Endothelial cell of umbilical vein (primary cell): Measurements from ENCODE around the gene CARMIL1. TPM values are rescaled to one million over a fixed set of nuclear protein-coding genes. Genes with fewer than 3 reads are reported as not detected.

Source experiments
- BruUV-seq: library from RNA; stranded (reverse); fragments of 400-500 nt; replicated peaks from 2 replicates; lab custom pipeline; 2021; lab: Mats Ljungman, UMichigan
- CTCF ChIA-PET: fragments of 300-600, 350-600 bp; sonication (Branson Sonifier 250); formaldehyde crosslinking; loops from one replicate; lab custom pipeline; 2021; ENCODE audit warnings: antibody characterized with exemption, inconsistent platforms; lab: Charles Lee
- POLR2A ChIA-PET: fragments of 300-600, 350-600 bp; sonication (Branson Sonifier 250); formaldehyde crosslinking; loops from one replicate; lab custom pipeline; 2021; ENCODE audit warnings: antibody characterized with exemption, inconsistent platforms; lab: Charles Lee
- DNase-seq: peaks from one replicate; pipeline ENCODE4 v3.0.0-alpha.2; 2011; ENCODE audit warnings: low read depth, low spot score
- FAIRE-seq: peaks from 2 replicates; lab custom pipeline; 2011; peaks lifted over from hg19 to GRCh38; lab: Jason Lieb, UNC
- H2AFZ ChIP-seq: 2 replicates; pipeline ENCODE4 v1.6.0; 2012; ENCODE audit warnings: low read depth, low read length, control low read depth, inconsistent platforms
- H3K27ac ChIP-seq: 2 replicates; pipeline ENCODE4 v1.5.1; 2011; ENCODE audit warnings: low read depth, mild to moderate bottlenecking, control low read depth, low read length, moderate library complexity; ENCODE audit not compliant: insufficient read depth
- H3K27me3 ChIP-seq, 2 experiments: 2 replicates each; pipeline versions ENCODE4 v1.6.0 to v1.6.1; 2011; ENCODE audit warnings: low read length in 2 of 2, mixed read lengths in 1 of 2; ENCODE audit not compliant: control insufficient read depth in 2 of 2, insufficient read depth in 2 of 2
- H3K36me3 ChIP-seq, 2 experiments: 2 replicates in 1 of 2; 3 replicates in 1 of 2; pipeline ENCODE4 v1.5.1; 2011; ENCODE audit warnings: low read length in 2 of 2, mild to moderate bottlenecking in 1 of 2, moderate library complexity in 1 of 2; ENCODE audit not compliant: control insufficient read depth in 2 of 2, insufficient read depth in 2 of 2; ENCODE audit errors: extremely low read depth in 1 of 2
- H3K4me1 ChIP-seq: 3 replicates; pipeline ENCODE4 v1.5.1; 2011; ENCODE audit warnings: mild to moderate bottlenecking, low read length; ENCODE audit not compliant: control insufficient read depth, insufficient read depth; ENCODE audit errors: extremely low read depth
- H3K4me2 ChIP-seq: 2 replicates; pipeline ENCODE4 v1.6.1; 2011; ENCODE audit warnings: low read length, control low read depth, mixed read lengths; ENCODE audit not compliant: insufficient read depth
- H3K4me3 ChIP-seq, 3 experiments: fragments of 200-600 bp in 1 of 3; sonication (generic), shearing (Covaris generic) in 1 of 3; replicated peaks in 1 of 3; 2 replicates each; pipeline ENCODE4 v1.5.1; 2011 to 2016; ENCODE audit warnings: control low read depth in 3 of 3, low read length in 3 of 3, mild to moderate bottlenecking in 2 of 3, inconsistent platforms in 1 of 3, low read depth in 1 of 3, moderate library complexity in 1 of 3; ENCODE audit not compliant: insufficient read depth in 1 of 3
- H3K79me2 ChIP-seq: 2 replicates; pipeline ENCODE4 v1.6.0; 2012; ENCODE audit warnings: low read length, inconsistent platforms; ENCODE audit not compliant: control insufficient read depth, insufficient read depth
- H3K9ac ChIP-seq: replicated peaks from 2 replicates; pipeline ENCODE3; 2011; ENCODE audit warnings: low read length, control low read depth; ENCODE audit not compliant: insufficient read depth; ENCODE audit errors: extremely low read depth
- H3K9me1 ChIP-seq: replicated peaks from 3 replicates; pipeline ENCODE4 v1.6.0; 2011; ENCODE audit warnings: mild to moderate bottlenecking, low read length; ENCODE audit not compliant: control insufficient read depth, insufficient read depth; ENCODE audit errors: extremely low read depth
- H3K9me3 ChIP-seq: replicated peaks from 2 replicates; pipeline ENCODE4 v1.5.1; 2012; ENCODE audit warnings: low read length, inconsistent platforms; ENCODE audit not compliant: control insufficient read depth, insufficient read depth
- H4K20me1 ChIP-seq: replicated peaks from 2 replicates; pipeline ENCODE3; 2011; ENCODE audit warnings: mild to moderate bottlenecking, low read length; ENCODE audit not compliant: control insufficient read depth, insufficient read depth; ENCODE audit errors: extremely low read depth
- EZH2 ChIP-seq: IDR thresholded peaks from 2 replicates; pipeline ENCODE4 v1.6.1; 2012; ENCODE audit warnings: borderline replicate concordance, low read depth, mild to moderate bottlenecking, moderate library complexity, low read length, inconsistent platforms; ENCODE audit not compliant: severe bottlenecking
- FOS ChIP-seq: IDR thresholded peaks from 2 replicates; pipeline ENCODE4 v1.6.1; 2011; ENCODE audit warnings: mild to moderate bottlenecking, low read length, moderate library complexity, borderline replicate concordance; ENCODE audit not compliant: insufficient read depth
- GATA2 ChIP-seq: IDR thresholded peaks from 2 replicates; pipeline ENCODE4 v1.7.0; 2011; ENCODE audit warnings: low read depth, mild to moderate bottlenecking, moderate library complexity, mixed read lengths, low read length; ENCODE audit not compliant: insufficient read length, insufficient read depth
- JUN ChIP-seq: IDR thresholded peaks from 2 replicates; pipeline ENCODE4 v1.6.1; 2011; ENCODE audit warnings: borderline replicate concordance, low read depth; ENCODE audit not compliant: insufficient read length, insufficient read depth
- MYC ChIP-seq: IDR thresholded peaks from one replicate; pipeline ENCODE4 v1.6.1; 2011; ENCODE audit warnings: mild to moderate bottlenecking, low read depth, low read length
- POLR2A ChIP-seq: IDR thresholded peaks from 2 replicates; pipeline ENCODE4 v1.6.1; 2012; ENCODE audit warnings: low read depth, mild to moderate bottlenecking, control low read depth, low read length
- POLR2AphosphoS5 ChIP-seq: IDR thresholded peaks from 2 replicates; pipeline ENCODE4 v1.6.1; 2012; ENCODE audit warnings: low read depth, mild to moderate bottlenecking, control low read depth, low read length, moderate library complexity; ENCODE audit not compliant: insufficient read depth
- dilution Hi-C: fragments of 300-500 bp; cut with MboI; formaldehyde crosslinking; loops from one replicate; pipeline ENCODE4 v1.15.0; 2019; ENCODE audit warnings: low sequenced_read_pairs; ENCODE audit not compliant: extremely low pct_ligation_motif_present
- intact Hi-C: fragments of 100-400 bp; cut with micrococcal nuclease; formaldehyde crosslinking; loops from one replicate; pipeline ENCODE4 v1.10.0; 2022
- polyA plus RNA-seq, 4 experiments: library from polyadenylated mRNA; depleted of rRNA in 3 of 4; stranded (reverse) in 3 of 4; unstranded in 1 of 4; fragments of >200 nt; gene quantifications; 2 replicates each; pipeline versions ENCODE4 v1.2.1 to v1.2.3, GENCODE V29; 2011 to 2012; ENCODE audit warnings: missing spikeins in 1 of 4
- total RNA-seq: library from RNA; stranded (reverse); gene quantifications from 2 replicates; pipeline ENCODE4 v1.2.3, GENCODE V29; 2021
- TF ChIP-seq, protein P1 (sequence below): IDR thresholded peaks from 2 replicates; pipeline ENCODE4 v1.6.1; 2011; ENCODE audit not compliant: insufficient read depth, insufficient read length
- TF ChIP-seq, protein P2 (sequence below), 2 donors: IDR thresholded peaks; 1 replicate in 1 of 2; 2 replicates in 1 of 2; pipeline ENCODE4 v1.5.1; 2011; ENCODE audit warnings: low read length in 2 of 2, mild to moderate bottlenecking in 2 of 2, moderate library complexity in 2 of 2, control low read depth in 1 of 2, inconsistent platforms in 1 of 2, low read depth in 1 of 2; ENCODE audit not compliant: insufficient read depth in 1 of 2; ENCODE audit errors: extremely low read depth in 1 of 2

The CARMIL1 gene
- total and polyA plus RNA-seq, 2 donors (not counting 3 experiments of a cell fraction or from before 2014, with no cell fraction given) = 1.3 to 8.7 TPM

DNA sequence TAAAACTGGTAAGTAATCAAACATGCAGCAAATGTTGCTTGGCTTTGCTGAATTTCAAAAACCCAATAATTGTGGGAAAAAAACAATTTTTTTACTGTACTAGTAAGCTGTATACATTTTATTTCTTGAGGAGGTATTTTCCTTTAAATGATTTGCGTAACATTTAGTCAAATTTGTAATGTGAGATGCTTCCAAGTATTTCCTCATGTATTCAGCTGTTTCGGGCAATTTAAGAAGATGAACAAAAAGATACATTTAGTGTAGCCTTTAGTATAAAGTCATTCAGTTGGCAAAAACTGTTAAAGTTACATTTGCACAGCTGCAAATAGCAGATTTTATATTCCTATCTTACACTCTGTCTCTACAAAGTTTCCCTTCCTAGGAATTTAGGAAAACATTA, 186.8 kb downstream of the CARMIL1 start:
- ChIA-PET CTCF (no interaction called here), POLR2A (no interaction called here)
- H3K4me1 ChIP-seq = no peaks in the 10 kb centered on the region
- H4K20me1 ChIP-seq = no peaks in the 10 kb centered on the region
- no peak overlapping the region for H3K4me3 ChIP-seq
- H3K4me2 ChIP-seq = no peak overlapping the region
- dilution Hi-C loops (no loop called here), intact Hi-C loops (no loop called here)
- H2AFZ ChIP-seq = no peak overlapping the region
- no peaks in the 10 kb centered on the region for H3K9me1 ChIP-seq
- no peaks in the 10 kb centered on the region for H3K36me3 ChIP-seq
- DNase-seq = no peak
- TF ChIP-seq POLR2A (no peak), EZH2 (no peak), GATA2 (no peak), JUN (no peak), FOS (no peak), POLR2AphosphoS5 (no peak), MYC (no peak)
- TF ChIP-seq, protein P1, sequence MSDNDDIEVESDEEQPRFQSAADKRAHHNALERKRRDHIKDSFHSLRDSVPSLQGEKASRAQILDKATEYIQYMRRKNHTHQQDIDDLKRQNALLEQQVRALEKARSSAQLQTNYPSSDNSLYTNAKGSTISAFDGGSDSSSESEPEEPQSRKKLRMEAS = no peak
- TF ChIP-seq, protein P2, sequence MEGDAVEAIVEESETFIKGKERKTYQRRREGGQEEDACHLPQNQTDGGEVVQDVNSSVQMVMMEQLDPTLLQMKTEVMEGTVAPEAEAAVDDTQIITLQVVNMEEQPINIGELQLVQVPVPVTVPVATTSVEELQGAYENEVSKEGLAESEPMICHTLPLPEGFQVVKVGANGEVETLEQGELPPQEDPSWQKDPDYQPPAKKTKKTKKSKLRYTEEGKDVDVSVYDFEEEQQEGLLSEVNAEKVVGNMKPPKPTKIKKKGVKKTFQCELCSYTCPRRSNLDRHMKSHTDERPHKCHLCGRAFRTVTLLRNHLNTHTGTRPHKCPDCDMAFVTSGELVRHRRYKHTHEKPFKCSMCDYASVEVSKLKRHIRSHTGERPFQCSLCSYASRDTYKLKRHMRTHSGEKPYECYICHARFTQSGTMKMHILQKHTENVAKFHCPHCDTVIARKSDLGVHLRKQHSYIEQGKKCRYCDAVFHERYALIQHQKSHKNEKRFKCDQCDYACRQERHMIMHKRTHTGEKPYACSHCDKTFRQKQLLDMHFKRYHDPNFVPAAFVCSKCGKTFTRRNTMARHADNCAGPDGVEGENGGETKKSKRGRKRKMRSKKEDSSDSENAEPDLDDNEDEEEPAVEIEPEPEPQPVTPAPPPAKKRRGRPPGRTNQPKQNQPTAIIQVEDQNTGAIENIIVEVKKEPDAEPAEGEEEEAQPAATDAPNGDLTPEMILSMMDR (IDR thresholded peaks at IDR 0.05; ENCODE audit: extremely low read depth in 1 of 2, insufficient read depth in 1 of 2, low read depth in 1 of 2, low read length in 2 of 2) = no peak
- no peak for FAIRE-seq
- H3K9ac ChIP-seq = no peak overlapping the region
- H3K79me2 ChIP-seq = no peaks in the 10 kb centered on the region
- BruUV-seq = no TSS peak
- no peak overlapping the region for H3K27ac ChIP-seq
- no peaks in the 10 kb centered on the region for H3K27me3 ChIP-seq
- H3K9me3 ChIP-seq = no peaks in the 10 kb centered on the region
